CD14-positive monocyte (primary cell): Measurements from ENCODE around the gene CDKN1C. TPM values are rescaled to one million over a fixed set of nuclear protein-coding genes. Genes with fewer than 3 reads are reported as not detected.

Source experiments
- DNase-seq, 3 donors: peaks; one replicate each; pipeline ENCODE4 v3.0.0-alpha.2; 2011 to 2022
- H2AFZ ChIP-seq: 2 replicates; pipeline ENCODE4 v1.6.0; 2012; ENCODE audit warnings: mild to moderate bottlenecking, low read depth, low read length, inconsistent platforms; ENCODE audit not compliant: insufficient read depth, poor library complexity, severe bottlenecking
- H3K27ac ChIP-seq, 2 donors: 1 replicate in 1 of 2; 2 replicates in 1 of 2; pipeline ENCODE4 v1.5.1; 2012 to 2013; ENCODE audit warnings: low read length in 2 of 2, control low read depth in 1 of 2, inconsistent platforms in 1 of 2, low read depth in 1 of 2, mild to moderate bottlenecking in 1 of 2
- H3K27me3 ChIP-seq, 2 donors: one replicate each; pipeline versions ENCODE4 v1.6.0 to v1.6.1; 2011 to 2013; ENCODE audit warnings: low read length in 2 of 2; ENCODE audit not compliant: control insufficient read depth in 2 of 2, insufficient read depth in 2 of 2
- H3K36me3 ChIP-seq, 2 donors: replicated peaks in 1 of 2; 1 replicate in 1 of 2; 2 replicates in 1 of 2; pipeline versions ENCODE4 v1.5.1 to v1.6.1; 2012 to 2013; ENCODE audit warnings: low read length in 2 of 2, control low read depth in 1 of 2, inconsistent platforms in 1 of 2, mild to moderate bottlenecking in 1 of 2; ENCODE audit not compliant: insufficient read depth in 2 of 2, control insufficient read depth in 1 of 2
- H3K4me1 ChIP-seq, 2 donors: 1 replicate in 1 of 2; 2 replicates in 1 of 2; pipeline versions ENCODE4 v1.5.1 to v1.6.1; 2012 to 2013; ENCODE audit warnings: low read length in 2 of 2, control low read depth in 1 of 2, inconsistent platforms in 1 of 2, mild to moderate bottlenecking in 1 of 2, moderate library complexity in 1 of 2; ENCODE audit not compliant: insufficient read depth in 2 of 2, control insufficient read depth in 1 of 2
- H3K4me2 ChIP-seq: replicated peaks from 2 replicates; pipeline ENCODE3; 2012; ENCODE audit warnings: low read length, moderate library complexity, mild to moderate bottlenecking; ENCODE audit not compliant: poor library complexity, severe bottlenecking; ENCODE audit errors: extremely low read depth
- H3K4me3 ChIP-seq, 3 experiments: fragments of 200-600 bp in 1 of 3; sonication (generic) in 1 of 3; replicated peaks in 1 of 3; 1 replicate in 2 of 3; 2 replicates in 1 of 3; pipeline ENCODE4 v1.5.1; 2011 to 2013; ENCODE audit warnings: low read length in 3 of 3, mild to moderate bottlenecking in 3 of 3, control low read depth in 2 of 3, low read depth in 2 of 3, inconsistent platforms in 1 of 3, moderate library complexity in 1 of 3
- H3K79me2 ChIP-seq: 2 replicates; pipeline ENCODE4 v1.6.0; 2012; ENCODE audit warnings: mild to moderate bottlenecking, control low read depth, inconsistent platforms, low read length, moderate library complexity; ENCODE audit not compliant: insufficient read depth
- H3K9ac ChIP-seq: 2 replicates; pipeline ENCODE4 v1.6.0; 2017; ENCODE audit warnings: low read length, mild to moderate bottlenecking; ENCODE audit not compliant: insufficient read depth, poor library complexity, severe bottlenecking
- H3K9me3 ChIP-seq, 2 donors: replicated peaks in 1 of 2; 1 replicate in 1 of 2; 2 replicates in 1 of 2; pipeline versions ENCODE4 v1.5.1 to v1.6.1; 2012 to 2013; ENCODE audit warnings: low read length in 2 of 2, control low read depth in 1 of 2; ENCODE audit not compliant: control insufficient read depth in 1 of 2, insufficient read depth in 1 of 2
- H4K20me1 ChIP-seq: 2 replicates; pipeline ENCODE4 v1.6.0; 2012; ENCODE audit warnings: mild to moderate bottlenecking, low read length, control low read depth, moderate library complexity; ENCODE audit not compliant: insufficient read depth
- H3K27ac Mint-ChIP-seq, 7 donors: one replicate each; pipeline ENCODE4 v1.8.0; 2020; ENCODE audit warnings: mild to moderate bottlenecking in 7 of 7, mixed read lengths in 7 of 7, moderate library complexity in 6 of 7, inconsistent platforms in 2 of 7
- H3K27me3 Mint-ChIP-seq, 3 donors: one replicate each; pipeline ENCODE4 v1.8.0; 2021 to 2022; ENCODE audit warnings: low read depth in 3 of 3, mild to moderate bottlenecking in 3 of 3, mixed read lengths in 3 of 3, moderate library complexity in 3 of 3, inconsistent platforms in 1 of 3
- H3K36me3 Mint-ChIP-seq, 2 donors: one replicate each; pipeline ENCODE4 v1.8.0; 2020; ENCODE audit warnings: mixed read lengths in 2 of 2, inconsistent platforms in 1 of 2, mild to moderate bottlenecking in 1 of 2
- H3K4me1 Mint-ChIP-seq: one replicate; pipeline ENCODE4 v1.8.0; 2020; ENCODE audit warnings: mild to moderate bottlenecking, mixed read lengths
- H3K4me3 Mint-ChIP-seq, 2 donors: one replicate each; pipeline ENCODE4 v1.8.0; 2020; ENCODE audit warnings: mild to moderate bottlenecking in 2 of 2, mixed read lengths in 2 of 2, moderate library complexity in 1 of 2
- H3K9me3 Mint-ChIP-seq, 7 donors: one replicate each; pipeline ENCODE4 v1.8.0; 2020 to 2022; ENCODE audit warnings: mixed read lengths in 7 of 7, mild to moderate bottlenecking in 6 of 7, moderate library complexity in 6 of 7, inconsistent platforms in 2 of 7
- CTCF ChIP-seq: fragments of 200-600 bp; IDR thresholded peaks from one replicate; pipeline ENCODE4 v1.8.0; 2022; ENCODE audit warnings: antibody characterized with exemption, mild to moderate bottlenecking
- WGBS: methylation state at CpG from one replicate; pipeline ENCODE4 v1.1.5; 2013; ENCODE audit warnings: missing lambda C conversion rate; ENCODE audit not compliant: insufficient coverage; 5-methylcytosine and 5-hydroxymethylcytosine counted together
- intact Hi-C, 2 donors: fragments of 100-400 bp; cut with micrococcal nuclease; formaldehyde crosslinking; loops; one replicate each; pipeline versions ENCODE4 v1.15.0 to v1.15.1; 2023
- polyA plus RNA-seq, 3 donors: library from polyadenylated mRNA; depleted of rRNA in 1 of 3; unstranded in 2 of 3; stranded (reverse) in 1 of 3; fragments of 300-500 nt in 2 of 3; fragments of >200 nt in 1 of 3; fragmentation: Illumina TruSeq in 2 of 3; gene quantifications; 1 replicate in 2 of 3; 2 replicates in 1 of 3; pipeline ENCODE4 v1.2.3, GENCODE V29; 2012 to 2021

CDKN1C gene
- polyA plus RNA-seq, 3 donors: 3.2 to 36.4 (median 4.7) TPM

GRCh38 chr11:2888266-2888968, 2.8 kb upstream of the CDKN1C start:
- Histone ChIP-seq H3K9ac (no peak overlapping the region), H3K9me3 (no peaks in the 10 kb centered on the region), H2AFZ (no peak overlapping the region), H3K36me3 (no peaks in the 10 kb centered on the region), H3K79me2 (no peaks in the 10 kb centered on the region), H3K4me1 (peaks cover 31 to 48% of the 10 kb centered on the region in 2 donors), H3K27ac (no peak overlapping the region), H4K20me1 (peaks cover 8% of the 10 kb centered on the region), H3K27me3 (peaks cover 2 to 28% of the 10 kb centered on the region in 2 donors), H3K4me2 (no peak overlapping the region), H3K4me3 (no peak overlapping the region)
- Mint-ChIP-seq H3K4me3 (no peak overlapping the region), H3K4me1 (peaks cover 26% of the 10 kb centered on the region), H3K27me3 (peaks cover 25 to 46% (median 28%) of the 10 kb centered on the region in 3 donors), H3K9me3 (peaks cover 0 to 6% (median 0%) of the 10 kb centered on the region in 7 donors), H3K27ac (peak overlapping the region in 1 of 7 donors; percentile 14), H3K36me3 (peaks cover 0 to 2% of the 10 kb centered on the region in 2 donors)
- DNase-seq: peak; percentile 77 to 82 (median 77)
- intact Hi-C loops: loop anchor here (1.0 to 10.0 kb wide), 5 partner anchors 194 to 584 kb away; partner anchors contain the start of genes C11orf21 (in 1 of the 2), KCNQ1OT1 (in 1 of the 2) and TSPAN32 (in 1 of the 2)
- peak; percentile 96 for TF ChIP-seq CTCF
- 33% methylated on average over 22 of the region's 25 CpGs for WGBS

GRCh38 chr11:2887515-2888195, 2.1 kb upstream of the CDKN1C start:
- Histone ChIP-seq H3K9me3 (no peaks in the 10 kb centered on the region), H3K27ac (no peak overlapping the region), H3K36me3 (no peaks in the 10 kb centered on the region), H3K4me1 (peaks cover 24 to 40% of the 10 kb centered on the region in 2 donors), H2AFZ (no peak overlapping the region), H3K4me2 (no peak overlapping the region), H4K20me1 (peaks cover 8% of the 10 kb centered on the region), H3K9ac (no peak overlapping the region), H3K27me3 (peaks cover 10 to 36% of the 10 kb centered on the region in 2 donors), H3K4me3 (no peak overlapping the region), H3K79me2 (no peaks in the 10 kb centered on the region)
- no peak for TF ChIP-seq CTCF
- Mint-ChIP-seq H3K4me3 (peak overlapping the region in 1 of 2 donors; percentile 84), H3K27ac (no peak overlapping the region), H3K9me3 (peaks cover 0 to 9% (median 2%) of the 10 kb centered on the region in 7 donors), H3K36me3 (peaks cover 0 to 9% of the 10 kb centered on the region in 2 donors), H3K27me3 (peaks cover 31 to 54% (median 36%) of the 10 kb centered on the region in 3 donors), H3K4me1 (peaks cover 23% of the 10 kb centered on the region)
- intact Hi-C loops: loop anchor here (1.0 to 10.0 kb wide), 5 partner anchors 193 to 583 kb away; partner anchors contain the start of genes C11orf21 (in 1 of the 2), KCNQ1OT1 (in 1 of the 2) and TSPAN32 (in 1 of the 2)
- 75% methylated on average over 6 of the region's 11 CpGs for WGBS
- DNase-seq: no peak
